Calu3 (cell line): Measurements from ENCODE around the gene ITGB1. TPM values are rescaled to one million over a fixed set of nuclear protein-coding genes. Genes with fewer than 3 reads are reported as not detected.

Source experiments
- BruUV-seq: library from RNA; stranded (reverse); fragments of 400-500 nt; replicated peaks from 2 replicates; lab custom pipeline; 2021; lab: Mats Ljungman, UMichigan
- CTCF ChIA-PET: fragments of 300-600 bp; sonication (Branson Sonifier 250); formaldehyde crosslinking; loops from one replicate; lab custom pipeline; 2022; ENCODE audit warnings: antibody characterized with exemption; lab: Charles Lee
- DNase-seq: peaks from one replicate; pipeline ENCODE4 v3.0.0; 2022
- H3K27ac Mint-ChIP-seq: one replicate; pipeline ENCODE4 v1.8.0; 2022; ENCODE audit warnings: mixed read lengths; ENCODE audit not compliant: unreplicated experiment
- H3K27me3 Mint-ChIP-seq: one replicate; pipeline ENCODE4 v1.8.0; 2022; ENCODE audit warnings: mixed read lengths; ENCODE audit not compliant: unreplicated experiment
- H3K36me3 Mint-ChIP-seq: one replicate; pipeline ENCODE4 v1.8.0; 2022; ENCODE audit warnings: mild to moderate bottlenecking, moderate library complexity, mixed read lengths; ENCODE audit not compliant: insufficient read depth, unreplicated experiment
- H3K4me1 Mint-ChIP-seq: one replicate; pipeline ENCODE4 v1.8.0; 2022; ENCODE audit warnings: mild to moderate bottlenecking, low read depth, mixed read lengths; ENCODE audit not compliant: unreplicated experiment
- H3K4me3 Mint-ChIP-seq: one replicate; pipeline ENCODE4 v1.8.0; 2022; ENCODE audit warnings: mild to moderate bottlenecking, low read depth, moderate library complexity, mixed read lengths; ENCODE audit not compliant: unreplicated experiment
- H3K9me3 Mint-ChIP-seq: one replicate; pipeline ENCODE4 v1.8.0; 2022; ENCODE audit warnings: low read depth, mixed read lengths; ENCODE audit not compliant: unreplicated experiment
- intact Hi-C: fragments of 100-400 bp; cut with micrococcal nuclease; formaldehyde crosslinking; loops from one replicate; pipeline ENCODE4 v1.10.0; 2022; ENCODE audit not compliant: unreplicated experiment
- total RNA-seq: library from RNA; stranded (reverse); gene quantifications from 2 replicates; pipeline ENCODE4 v1.2.3, GENCODE V29; 2022
- TF ChIP-seq, protein P1 (sequence below): fragments of 200-600 bp; IDR thresholded peaks from one replicate; pipeline ENCODE4 v1.8.0; 2022; ENCODE audit warnings: antibody characterized with exemption; ENCODE audit not compliant: unreplicated experiment

The ITGB1 gene
- total RNA-seq, 1 experiment from 2014 or later: 1,455 TPM

DNA sequence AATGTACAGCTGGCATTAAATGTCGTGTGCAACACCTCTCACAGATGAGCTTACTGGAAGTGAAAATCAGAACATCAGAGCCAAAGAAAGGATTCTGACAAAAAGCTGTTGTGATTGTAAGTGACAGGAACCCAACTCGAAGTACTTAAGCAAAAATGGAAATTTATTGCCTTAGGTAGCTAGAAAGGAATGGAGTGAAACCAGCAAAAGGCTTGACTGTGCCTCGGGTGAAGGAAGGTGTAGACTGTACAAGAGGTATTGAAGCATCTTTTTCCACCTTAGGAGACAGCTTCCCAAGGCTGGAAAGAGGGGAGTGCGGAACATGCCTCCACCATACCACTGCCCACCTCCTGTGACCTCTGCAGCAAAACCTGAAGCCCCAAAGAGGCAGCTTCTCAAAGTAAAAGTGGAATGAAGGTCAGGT is 27.3 kb upstream of the ITGB1 start:
- intact Hi-C loops: no loop called here
- H3K27me3 Mint-ChIP-seq: no peaks in the 10 kb centered on the region
- CTCF ChIA-PET: interaction anchor here (0.8 kb wide), 2 partner anchors 12 to 23 kb away, joined by 3 to 4 read pairs; no protein-coding TSS in a partner anchor
- BruUV-seq: no TSS peak
- no peaks in the 10 kb centered on the region for H3K9me3 Mint-ChIP-seq
- TF ChIP-seq, protein P1, sequence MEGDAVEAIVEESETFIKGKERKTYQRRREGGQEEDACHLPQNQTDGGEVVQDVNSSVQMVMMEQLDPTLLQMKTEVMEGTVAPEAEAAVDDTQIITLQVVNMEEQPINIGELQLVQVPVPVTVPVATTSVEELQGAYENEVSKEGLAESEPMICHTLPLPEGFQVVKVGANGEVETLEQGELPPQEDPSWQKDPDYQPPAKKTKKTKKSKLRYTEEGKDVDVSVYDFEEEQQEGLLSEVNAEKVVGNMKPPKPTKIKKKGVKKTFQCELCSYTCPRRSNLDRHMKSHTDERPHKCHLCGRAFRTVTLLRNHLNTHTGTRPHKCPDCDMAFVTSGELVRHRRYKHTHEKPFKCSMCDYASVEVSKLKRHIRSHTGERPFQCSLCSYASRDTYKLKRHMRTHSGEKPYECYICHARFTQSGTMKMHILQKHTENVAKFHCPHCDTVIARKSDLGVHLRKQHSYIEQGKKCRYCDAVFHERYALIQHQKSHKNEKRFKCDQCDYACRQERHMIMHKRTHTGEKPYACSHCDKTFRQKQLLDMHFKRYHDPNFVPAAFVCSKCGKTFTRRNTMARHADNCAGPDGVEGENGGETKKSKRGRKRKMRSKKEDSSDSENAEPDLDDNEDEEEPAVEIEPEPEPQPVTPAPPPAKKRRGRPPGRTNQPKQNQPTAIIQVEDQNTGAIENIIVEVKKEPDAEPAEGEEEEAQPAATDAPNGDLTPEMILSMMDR: no peak
- no peak overlapping the region for H3K4me3 Mint-ChIP-seq
- no peak for DNase-seq
- peaks cover 48% of the 10 kb centered on the region for H3K4me1 Mint-ChIP-seq
- H3K27ac Mint-ChIP-seq: peak overlapping the region; percentile 100
- peaks cover 51% of the 10 kb centered on the region for H3K36me3 Mint-ChIP-seq

DNA sequence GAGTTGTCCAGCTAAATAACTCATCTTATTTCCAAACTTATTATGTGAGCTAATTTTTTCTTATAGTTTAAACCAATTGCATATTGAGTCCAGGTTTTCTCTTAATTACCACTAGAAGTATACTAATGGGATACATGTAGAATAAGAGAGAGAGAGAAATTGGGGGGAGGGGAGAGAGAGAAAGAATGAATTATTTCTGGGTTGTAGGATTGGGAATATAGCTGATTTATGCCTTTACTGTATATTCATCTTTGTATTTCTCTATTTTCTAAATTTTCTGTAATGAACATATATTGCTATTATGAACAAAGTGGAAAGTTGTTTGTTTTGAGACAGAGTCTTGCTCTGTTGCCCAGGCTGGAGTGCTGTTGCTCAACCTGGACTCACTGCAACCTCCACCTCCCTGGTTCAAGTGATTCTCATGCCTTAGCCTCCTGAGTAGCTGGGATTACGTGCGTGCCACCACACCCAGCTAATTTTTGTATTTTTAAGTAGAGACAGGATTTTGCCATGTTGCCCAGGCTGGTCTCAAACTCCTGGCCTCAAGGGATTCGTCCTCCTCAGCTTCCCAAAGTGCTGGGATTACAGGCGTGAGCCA is 26.1 kb upstream of the ITGB1 start:
- Mint-ChIP-seq H3K27ac (peak overlapping the region; percentile 100), H3K4me1 (peaks cover 51% of the 10 kb centered on the region), H3K4me3 (peak overlapping the region; percentile 65), H3K9me3 (no peaks in the 10 kb centered on the region), H3K36me3 (peaks cover 54% of the 10 kb centered on the region), H3K27me3 (no peaks in the 10 kb centered on the region)
- TF ChIP-seq, protein P1: no peak
- DNase-seq: no peak
- CTCF ChIA-PET: interaction anchor here (2.4 kb wide), 1 partner anchor 25 kb away, joined by 8 read pairs; no protein-coding TSS in a partner anchor
- BruUV-seq: no TSS peak
- intact Hi-C loops: no loop called here

DNA sequence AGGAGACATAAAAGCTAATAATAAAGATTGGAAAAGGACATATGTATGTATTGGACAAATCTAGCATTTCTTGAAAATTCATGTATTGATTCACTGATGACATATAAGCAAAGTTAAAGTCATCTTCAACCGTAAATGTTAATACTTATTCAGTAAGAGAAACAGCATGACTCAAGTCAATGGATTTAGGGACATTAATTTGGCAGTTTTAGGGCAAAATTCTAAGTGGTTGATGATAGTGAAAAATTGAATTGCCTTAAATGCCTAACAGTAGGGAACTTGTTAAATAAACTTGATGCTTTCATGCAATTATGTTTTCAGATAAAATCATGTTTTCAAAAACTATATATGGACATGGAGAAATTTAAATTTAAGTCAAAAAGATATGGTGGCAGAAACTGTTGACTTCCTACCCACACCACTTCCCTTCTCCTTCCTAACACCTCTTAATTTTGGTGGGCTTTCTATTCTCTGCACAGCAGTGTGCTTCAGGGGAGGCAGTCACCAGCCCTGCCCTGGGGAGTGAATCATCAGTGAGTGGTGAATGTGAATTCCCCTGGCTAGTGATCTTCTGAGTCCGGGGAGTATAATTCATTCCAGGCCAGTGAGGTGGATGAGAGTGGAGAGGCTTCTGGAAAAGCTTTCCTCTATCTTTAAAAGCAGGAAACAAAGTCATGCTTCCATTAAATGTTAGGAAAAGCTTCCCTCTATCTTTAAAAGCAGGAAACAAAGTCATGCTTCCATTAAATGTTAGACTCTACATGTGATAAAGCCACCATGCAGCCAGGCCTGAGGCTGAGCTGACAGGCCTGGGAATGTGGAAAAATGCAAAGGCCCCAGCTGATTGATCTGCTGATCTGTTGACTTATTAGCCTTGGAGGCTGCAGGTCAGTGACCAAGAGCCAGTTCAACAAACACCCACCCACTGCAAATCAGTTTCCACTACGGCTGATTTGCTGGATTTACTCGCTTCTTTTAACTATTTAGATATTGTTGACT is 25.2 kb upstream of the ITGB1 start:
- CTCF ChIA-PET: interaction anchor here (0.6 to 2.4 kb wide), 3 partner anchors 26 to 737 kb away, joined by 3 to 8 read pairs (median 4); no protein-coding TSS in a partner anchor
- Mint-ChIP-seq H3K27ac (peak overlapping the region; percentile 100), H3K4me1 (peaks cover 42% of the 10 kb centered on the region), H3K9me3 (no peaks in the 10 kb centered on the region), H3K27me3 (no peaks in the 10 kb centered on the region), H3K36me3 (peaks cover 49% of the 10 kb centered on the region), H3K4me3 (peak overlapping the region; percentile 65)
- peak; percentile 66 for DNase-seq
- TSS peak; percentile 43 for BruUV-seq
- intact Hi-C loops: loop anchor here (1.0 kb wide), 2 partner anchors 21 to 22 kb away; no protein-coding TSS in a partner anchor
- TF ChIP-seq, protein P1: no peak

DNA sequence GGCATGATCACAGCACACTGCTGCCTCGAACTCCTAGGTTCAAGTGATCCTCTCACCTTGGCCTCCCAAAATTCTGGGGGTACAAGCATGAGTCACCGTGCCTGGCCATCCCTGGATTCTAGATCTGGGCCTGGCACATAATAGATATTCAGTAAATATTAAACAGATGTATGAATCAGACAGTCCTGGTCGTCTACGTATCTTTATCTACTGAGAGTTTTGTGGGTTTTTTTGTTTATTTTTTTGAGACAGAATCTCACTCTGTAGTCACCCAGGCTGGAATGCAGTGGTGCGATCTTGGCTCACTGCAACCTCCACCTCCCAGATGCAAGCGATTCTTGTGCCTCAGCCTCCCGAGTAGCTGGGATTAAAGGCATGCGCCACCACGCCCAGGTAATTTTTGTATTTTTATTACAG is 24.3 kb upstream of the ITGB1 start:
- Mint-ChIP-seq H3K27me3 (no peaks in the 10 kb centered on the region), H3K4me1 (peaks cover 42% of the 10 kb centered on the region), H3K4me3 (peak overlapping the region; percentile 65), H3K9me3 (no peaks in the 10 kb centered on the region), H3K27ac (peak overlapping the region; percentile 100), H3K36me3 (peaks cover 49% of the 10 kb centered on the region)
- peak; percentile 61 for DNase-seq
- no TSS peak for BruUV-seq
- TF ChIP-seq, protein P1: no peak
- intact Hi-C loops: loop anchor here (1.0 kb wide), 2 partner anchors 20 to 23 kb away; no protein-coding TSS in a partner anchor
- CTCF ChIA-PET: interaction anchor here (0.6 to 2.4 kb wide), 4 partner anchors 21 to 736 kb away, joined by 3 to 8 read pairs (median 4); no protein-coding TSS in a partner anchor
